Hematopoietic multipotent progenitor cell treated with erythropoietin and hydrocortisone succinate and interleukin-3 and kit ligand, for 8 days (in vitro differentiated cells): ENCODE measurements around the gene RILPL2.
"Not testable (repeated sequence)": the region's sequence is repeated elsewhere in the genome, so short reads cannot be mapped to it uniquely, and the experiment has no call there.

Source experiments
- DNase-seq: peaks from one replicate; pipeline ENCODE4 v3.0.0-alpha.2; 2015

The RILPL2 gene

GRCh38 chr12:123401753-123402683, 34.5 kb downstream of the RILPL2 start:
- no peak for DNase-seq

DNA sequence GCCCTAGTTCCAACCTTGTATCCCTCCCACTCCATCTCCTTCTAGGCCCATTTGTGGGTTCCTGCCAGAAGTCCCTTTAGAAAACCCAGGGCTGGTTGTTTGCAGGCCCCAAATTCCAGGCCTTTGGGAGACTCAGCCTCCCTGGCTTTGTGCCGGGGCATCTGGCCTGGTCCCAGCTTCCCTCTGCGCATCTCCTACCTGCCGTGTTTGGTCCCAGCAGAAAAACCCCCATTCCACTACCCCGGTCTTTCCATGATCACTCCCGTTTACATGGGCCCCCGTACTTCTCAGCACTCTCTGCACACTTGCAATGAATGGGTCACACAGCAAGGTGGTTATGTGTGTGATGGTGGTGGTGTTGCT, 37.2 kb downstream of the RILPL2 start:
- no peak for DNase-seq

GRCh38 chr12:123398550-123399254, 37.8 kb downstream of the RILPL2 start:
- no peak for DNase-seq

GRCh38 chr12:123398177-123398549, 38.3 kb downstream of the RILPL2 start:
- no peak for DNase-seq

GRCh38 chr12:123397400-123397799, 39.1 kb downstream of the RILPL2 start:
- DNase-seq = no peak

DNA sequence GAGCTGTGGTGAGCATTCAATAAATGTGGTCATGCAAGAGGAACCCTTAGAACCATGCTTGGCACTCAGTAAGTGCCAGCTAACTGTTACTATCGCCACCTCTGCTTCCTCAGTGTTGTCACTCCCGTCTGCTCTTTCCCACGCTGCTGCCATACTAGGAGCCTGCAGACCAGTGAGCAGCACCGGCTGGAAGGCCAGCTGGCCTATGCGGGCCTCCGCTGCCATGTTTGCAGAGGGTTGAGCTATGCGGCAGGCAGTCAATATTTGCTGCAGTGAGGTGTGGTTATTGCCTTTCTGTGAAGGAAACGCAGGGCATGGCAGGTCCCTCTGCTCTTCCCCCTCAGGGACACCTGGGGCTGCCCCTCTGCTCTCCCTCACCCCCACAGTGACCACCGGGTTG, 39.5 kb downstream of the RILPL2 start:
- DNase-seq = no peak

- no peak for DNase-seq
These were observed 39.9 kb downstream of the RILPL2 start for GRCh38 chr12:123396543-123396942.

- DNase-seq = peak; percentile 44
These were observed 41.2 kb downstream of the RILPL2 start for GRCh38 chr12:123395236-123395635.

- DNase-seq = no peak
These were observed 42.7 kb downstream of the RILPL2 start for GRCh38 chr12:123393747-123394146.

- DNase-seq = no peak
These were observed 44.7 kb downstream of the RILPL2 start for GRCh38 chr12:123391546-123392343.

- DNase-seq = no peak
These were observed 45.7 kb downstream of the RILPL2 start for GRCh38 chr12:123390498-123391426.

DNA sequence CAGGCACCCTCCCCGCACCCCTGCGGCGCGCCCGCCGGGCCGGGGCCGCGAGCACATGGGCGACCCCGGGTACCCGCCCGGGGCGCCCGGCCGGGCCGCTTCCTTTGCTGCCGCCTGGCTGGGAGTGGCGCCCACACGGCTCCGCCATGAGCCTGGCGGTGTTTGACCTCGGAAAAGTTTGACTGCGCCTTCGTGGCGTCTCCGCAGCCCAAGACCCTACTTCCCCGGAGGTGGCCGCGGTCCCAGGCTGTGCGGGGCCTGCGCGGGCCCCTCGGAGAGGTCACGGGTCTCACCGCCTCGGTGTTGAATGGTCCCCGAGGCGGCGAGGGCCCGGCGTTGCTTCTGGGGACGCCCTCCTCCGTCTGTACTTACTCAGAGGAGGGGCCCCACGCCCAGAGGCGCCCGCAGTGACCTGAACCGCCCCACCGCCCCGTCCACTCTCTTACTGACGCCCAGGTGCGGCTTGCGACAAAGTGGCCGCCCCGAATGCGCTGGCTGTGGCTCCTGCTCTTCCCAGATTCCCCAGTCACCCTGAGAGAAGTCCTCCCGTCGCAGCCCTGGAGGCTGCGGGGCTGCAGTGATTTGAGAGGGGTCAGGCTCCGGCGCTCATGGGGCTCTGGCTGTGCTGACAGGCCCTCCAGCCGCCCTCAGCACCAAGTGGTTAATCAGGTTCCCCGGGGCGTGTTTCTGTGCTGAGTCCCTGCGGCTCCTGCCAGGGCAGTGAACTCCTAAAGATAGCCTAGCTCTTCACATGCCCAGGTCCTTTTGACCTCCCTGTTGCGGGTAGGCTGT, 46.7 kb downstream of the RILPL2 start:
- peak; percentile 42 for DNase-seq

GRCh38 chr12:123388951-123389559, 47.4 kb downstream of the RILPL2 start:
- DNase-seq = no peak

DNA sequence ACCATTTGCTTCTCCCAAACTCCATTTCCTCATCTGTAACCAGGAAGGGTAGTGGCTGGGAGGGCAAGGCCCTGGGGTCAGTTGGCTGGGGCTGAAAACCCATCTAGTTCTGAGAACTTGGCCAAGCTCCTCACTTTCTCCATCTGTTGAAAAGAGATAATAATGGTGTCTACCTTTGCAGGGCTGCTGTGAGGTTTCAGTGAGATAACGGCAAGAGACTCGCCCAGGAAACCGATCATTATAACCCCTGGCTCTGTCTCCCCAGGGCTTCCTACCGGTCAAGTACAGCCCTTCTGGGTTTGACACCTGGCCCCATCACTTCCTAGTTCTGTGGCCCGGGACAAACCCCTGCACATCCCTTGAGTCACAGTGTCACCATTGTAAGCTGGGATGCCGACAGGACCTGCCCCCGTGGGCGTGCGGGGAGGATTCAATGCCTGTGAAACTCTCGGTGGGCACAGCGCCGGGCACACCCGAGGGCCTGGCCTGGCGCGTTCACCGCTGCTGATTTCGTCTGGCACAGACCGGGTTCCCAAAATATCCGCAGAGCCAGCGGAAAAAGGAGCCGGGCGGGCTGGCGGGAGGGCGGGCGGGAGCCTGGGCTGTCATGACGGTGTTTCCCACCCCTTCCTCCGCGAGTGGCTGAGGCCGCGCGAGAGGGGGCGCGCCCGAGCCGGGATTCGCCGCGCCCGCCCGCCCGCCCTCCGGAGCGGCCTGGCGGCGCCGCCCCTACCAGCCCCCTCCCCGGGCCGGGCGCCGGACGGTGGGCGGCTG, 48.1 kb downstream of the RILPL2 start:
- peak; percentile 95 for DNase-seq

DNA sequence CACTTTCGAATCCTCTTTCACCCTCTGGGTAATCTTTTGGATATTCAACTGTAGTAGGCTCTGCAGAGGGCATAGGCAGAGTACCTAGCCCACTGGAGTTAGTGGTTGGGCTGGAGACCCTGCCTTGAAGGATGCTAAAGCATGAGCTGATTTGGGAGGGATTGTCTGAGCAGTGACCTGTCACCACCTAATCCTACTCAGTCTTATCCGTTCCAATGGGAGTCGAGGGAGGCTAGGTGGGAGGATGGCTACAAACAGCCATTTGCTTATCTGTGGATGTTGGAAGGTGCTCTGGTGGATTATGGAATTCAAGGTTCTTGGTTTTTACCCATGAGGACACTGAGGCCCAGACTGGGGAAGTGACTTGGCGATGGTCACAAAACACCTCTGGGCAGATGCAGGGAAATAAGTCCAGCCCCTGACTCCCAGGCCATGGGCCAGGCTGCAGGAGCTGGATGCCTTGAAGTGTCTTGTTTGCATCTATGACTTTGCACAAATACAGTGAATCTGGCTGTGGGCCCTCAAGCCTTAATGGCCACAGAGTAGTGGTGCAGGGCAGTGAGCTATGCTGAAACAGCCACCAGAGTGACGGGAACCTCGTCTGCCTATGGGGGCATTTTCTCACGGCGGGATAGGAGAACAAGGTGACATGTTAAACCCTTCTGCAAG, 48.8 kb downstream of the RILPL2 start:
- no peak for DNase-seq

GRCh38 chr12:123385536-123385935, 50.9 kb downstream of the RILPL2 start:
- not testable (repeated sequence) for DNase-seq

- no peak for DNase-seq
These were observed 51.5 kb downstream of the RILPL2 start for GRCh38 chr12:123384994-123385376.

- DNase-seq = no peak
These were observed 52.0 kb downstream of the RILPL2 start for GRCh38 chr12:123384318-123384993.

DNA sequence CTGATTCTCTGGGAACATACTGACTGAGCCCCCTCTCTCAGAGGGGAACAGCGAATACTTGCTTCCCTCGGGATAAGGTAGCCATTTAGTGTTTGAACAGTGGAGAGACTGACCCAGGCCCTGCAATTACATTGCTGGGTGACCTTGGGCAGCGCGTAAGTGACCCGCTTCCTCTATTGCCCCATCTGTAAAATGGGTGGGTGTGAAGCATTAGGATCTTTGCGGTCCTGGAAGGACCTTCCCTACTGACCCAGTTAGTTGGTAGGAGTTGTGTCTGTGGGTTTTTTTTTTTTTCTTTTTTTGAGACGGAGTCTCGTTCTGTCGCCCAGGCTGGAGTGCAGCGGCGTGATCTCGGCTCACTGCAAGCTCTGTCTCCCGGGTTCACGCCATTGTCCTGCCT, 53.8 kb downstream of the RILPL2 start:
- DNase-seq = no peak
